Neuronal stem cell (in vitro differentiated cells): ENCODE results near the gene SLC3A2.

ENCODE experiments used
- DNase-seq: peaks from one replicate; pipeline ENCODE4 v3.0.0-alpha.2; 2013; ENCODE audit warnings: low spot score
- H2AFZ ChIP-seq: one replicate; pipeline ENCODE4 v1.6.1; 2013; ENCODE audit warnings: mild to moderate bottlenecking, low read length, inconsistent platforms
- H2AK5ac ChIP-seq: 2 replicates; pipeline ENCODE4 v1.6.1; 2013; ENCODE audit warnings: low read depth, mild to moderate bottlenecking, inconsistent platforms, low read length, moderate library complexity, mixed read lengths
- H2BK120ac ChIP-seq: 2 replicates; pipeline ENCODE4 v1.6.1; 2013; ENCODE audit warnings: low read depth, mild to moderate bottlenecking, inconsistent platforms, low read length, moderate library complexity, mixed read lengths
- H2BK12ac ChIP-seq: one replicate; pipeline ENCODE4 v1.6.1; 2013; ENCODE audit warnings: low read length, inconsistent platforms
- H2BK15ac ChIP-seq: 2 replicates; pipeline ENCODE4 v1.6.1; 2013; ENCODE audit warnings: mild to moderate bottlenecking, low read length, inconsistent platforms, mixed read lengths
- H2BK5ac ChIP-seq: one replicate; pipeline ENCODE4 v1.6.1; 2013; ENCODE audit warnings: inconsistent platforms, mild to moderate bottlenecking, low read length, moderate library complexity
- H3K14ac ChIP-seq: one replicate; pipeline ENCODE4 v1.6.1; 2013; ENCODE audit warnings: low read length, inconsistent platforms
- H3K18ac ChIP-seq: 2 replicates; pipeline ENCODE4 v1.6.1; 2013; ENCODE audit warnings: low read length, inconsistent platforms
- H3K23ac ChIP-seq: 2 replicates; pipeline ENCODE4 v1.6.1; 2013; ENCODE audit warnings: low read depth, mild to moderate bottlenecking, mixed read lengths, low read length, inconsistent platforms; ENCODE audit not compliant: poor library complexity
- H3K27ac ChIP-seq: replicated peaks from 3 replicates; pipeline ENCODE4 v1.5.1; 2013; ENCODE audit warnings: low read length, inconsistent platforms
- H3K27me3 ChIP-seq, 3 experiments: 2 replicates each; pipeline ENCODE4 v1.6.1; 2013; ENCODE audit warnings: low read length in 3 of 3, mild to moderate bottlenecking in 2 of 3, inconsistent platforms in 1 of 3, low read depth in 1 of 3, mixed read lengths in 1 of 3, moderate library complexity in 1 of 3; ENCODE audit not compliant: control insufficient read depth in 3 of 3, insufficient read depth in 3 of 3
- H3K36me3 ChIP-seq, 2 donors: replicated peaks in 1 of 2; 2 replicates each; pipeline ENCODE4 v1.6.1; 2013; ENCODE audit warnings: low read length in 2 of 2; ENCODE audit not compliant: control insufficient read depth in 2 of 2, insufficient read depth in 2 of 2
- H3K4ac ChIP-seq: 2 replicates; pipeline ENCODE4 v1.6.1; 2013; ENCODE audit warnings: inconsistent platforms, mild to moderate bottlenecking, low read length, moderate library complexity
- H3K4me1 ChIP-seq, 2 donors: 1 replicate in 1 of 2; 2 replicates in 1 of 2; pipeline ENCODE4 v1.6.1; 2013; ENCODE audit warnings: low read length in 2 of 2, low read depth in 1 of 2; ENCODE audit not compliant: control insufficient read depth in 2 of 2, insufficient read depth in 1 of 2
- H3K4me2 ChIP-seq: one replicate; pipeline ENCODE4 v1.6.1; 2013; ENCODE audit warnings: mild to moderate bottlenecking, low read length, inconsistent platforms; ENCODE audit not compliant: insufficient read depth, poor library complexity, severe bottlenecking
- H3K4me3 ChIP-seq, 2 donors: 2 replicates each; pipeline ENCODE4 v1.5.1; 2013; ENCODE audit warnings: low read length in 2 of 2, mild to moderate bottlenecking in 2 of 2, inconsistent platforms in 1 of 2, moderate library complexity in 1 of 2
- H3K79me1 ChIP-seq: one replicate; pipeline ENCODE4 v1.6.1; 2013; ENCODE audit warnings: low read depth, mild to moderate bottlenecking, inconsistent platforms, low read length, moderate library complexity
- H3K9ac ChIP-seq: one replicate; pipeline ENCODE4 v1.6.1; 2013; ENCODE audit warnings: mild to moderate bottlenecking, low read depth, low read length, inconsistent platforms; ENCODE audit not compliant: poor library complexity
- H3K9me3 ChIP-seq, 2 donors: replicated peaks in 1 of 2; 2 replicates each; pipeline versions ENCODE3 to v1.6.1; 2013; ENCODE audit warnings: low read length in 2 of 2, mild to moderate bottlenecking in 2 of 2, inconsistent platforms in 1 of 2, low read depth in 1 of 2, mixed read lengths in 1 of 2, moderate library complexity in 1 of 2; ENCODE audit not compliant: control insufficient read depth in 2 of 2, insufficient read depth in 1 of 2
- H4K8ac ChIP-seq: one replicate; pipeline ENCODE4 v1.6.1; 2013; ENCODE audit warnings: low read depth, mild to moderate bottlenecking, inconsistent platforms, low read length, moderate library complexity
- H4K91ac ChIP-seq: one replicate; pipeline ENCODE4 v1.6.1; 2013; ENCODE audit warnings: low read length, low read depth, mild to moderate bottlenecking, inconsistent platforms; ENCODE audit not compliant: poor library complexity
- WGBS, 2 donors: extraction: QIAGEN DNeasy Blood & Tissue Kit; methylation state at CpG; one replicate each; pipeline ENCODE4 v1.1.7; 2013; ENCODE audit warnings: missing lambda C conversion rate in 2 of 2, mixed read lengths in 1 of 2; ENCODE audit not compliant: insufficient read length in 2 of 2, insufficient replicate concordance in 1 of 2; ENCODE audit errors: extremely low coverage in 2 of 2; 5-methylcytosine and 5-hydroxymethylcytosine counted together

The SLC3A2 gene

DNA sequence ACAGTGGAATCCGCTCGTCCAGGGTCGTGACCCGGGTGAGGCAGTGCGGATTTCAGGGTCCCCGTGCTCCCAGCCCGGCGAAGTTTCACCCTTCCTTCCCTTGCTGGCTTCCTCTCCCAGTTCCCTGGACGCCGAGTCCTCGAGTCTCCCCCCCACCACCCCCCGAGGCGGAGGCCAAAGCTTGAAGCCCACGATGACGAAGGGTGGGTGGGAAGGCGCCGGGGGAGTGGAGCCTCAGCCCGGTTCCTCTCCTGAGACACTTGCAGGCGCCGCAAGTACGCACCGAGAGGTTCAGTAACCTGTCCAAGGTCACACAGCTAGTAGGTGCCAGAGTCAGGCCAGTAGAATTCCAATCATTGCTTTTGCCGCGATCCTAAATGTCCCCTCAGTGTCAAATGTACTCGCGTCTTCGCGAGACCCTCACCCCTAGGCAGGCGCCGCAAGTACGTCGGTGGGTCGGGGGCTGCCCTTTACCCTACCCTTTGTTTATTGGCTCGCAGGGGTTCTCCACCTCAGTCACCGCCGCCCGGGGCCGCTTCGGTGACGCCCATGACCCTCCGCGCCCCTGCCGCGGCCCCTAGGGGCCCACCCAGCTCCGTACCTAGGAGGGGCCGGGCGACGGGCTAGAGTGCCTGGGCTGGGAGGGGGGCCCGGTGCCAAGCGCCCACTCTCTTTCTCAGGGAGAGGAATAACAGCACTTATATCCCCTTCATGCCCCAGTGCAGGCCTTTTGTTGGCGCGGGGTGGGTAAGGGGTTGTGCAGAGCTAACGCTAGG is 46.2 kb downstream of the SLC3A2 start:
- no peak for DNase-seq
- H3K27me3 ChIP-seq = peaks cover 24 to 91% (median 61%) of the 10 kb centered on the region in 3 experiments
- no CpG with 5 or more reads among the region's 53 CpGs for WGBS, 2 donors
- no peak overlapping the region for H2BK120ac ChIP-seq
- H3K27ac ChIP-seq = no peak overlapping the region
- H3K4ac ChIP-seq = no peak overlapping the region
- H3K9ac ChIP-seq = peak overlapping the region; percentile 27
- H2BK15ac ChIP-seq = no peak overlapping the region
- no peak overlapping the region for H2AK5ac ChIP-seq
- no peaks in the 10 kb centered on the region for H3K79me1 ChIP-seq
- H2AFZ ChIP-seq = peak overlapping the region; percentile 88
- H4K91ac ChIP-seq = no peak overlapping the region
- H4K8ac ChIP-seq = no peak overlapping the region
- H2BK12ac ChIP-seq = no peak overlapping the region
- peak overlapping the region in 1 of 2 donors; percentile 70 for H3K4me3 ChIP-seq
- H3K4me1 ChIP-seq = peaks cover 0 to 27% of the 10 kb centered on the region in 2 donors
- peak overlapping the region; percentile 77 for H3K18ac ChIP-seq
- H3K9me3 ChIP-seq = peaks cover 2 to 4% of the 10 kb centered on the region in 2 donors
- no peak overlapping the region for H3K14ac ChIP-seq
- H3K4me2 ChIP-seq = peak overlapping the region; percentile 66
- H2BK5ac ChIP-seq = no peak overlapping the region
- H3K36me3 ChIP-seq = no peaks in the 10 kb centered on the region
- H3K23ac ChIP-seq = no peak overlapping the region

DNA sequence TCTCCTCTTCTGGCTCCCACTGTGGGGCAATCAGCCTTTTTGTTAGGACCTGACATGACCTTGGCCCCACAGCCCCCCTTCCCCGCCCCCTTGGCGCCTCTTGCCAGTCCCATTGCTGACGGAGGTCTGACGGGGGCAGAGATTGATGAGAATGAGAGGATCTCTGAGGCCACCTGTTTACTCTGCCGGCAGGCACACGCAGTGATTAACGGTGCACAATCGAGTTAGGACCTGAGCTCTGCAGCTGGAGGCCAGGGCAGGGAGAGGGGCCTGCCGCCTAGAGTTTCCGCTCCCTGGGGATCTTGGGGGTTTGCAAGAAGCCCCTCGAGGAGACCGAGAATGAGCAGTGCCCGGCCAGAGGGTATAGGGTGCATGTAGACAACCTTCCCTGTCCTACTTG is 47.3 kb downstream of the SLC3A2 start:
- no CpG with 5 or more reads among the region's 13 CpGs for WGBS, 2 donors
- Histone ChIP-seq H2BK5ac (no peak overlapping the region), H2AFZ (no peak overlapping the region), H3K18ac (no peak overlapping the region), H4K8ac (no peak overlapping the region), H2BK120ac (no peak overlapping the region), H3K4ac (no peak overlapping the region), H3K27ac (no peak overlapping the region), H3K36me3 (no peaks in the 10 kb centered on the region), H3K79me1 (no peaks in the 10 kb centered on the region), H4K91ac (no peak overlapping the region), H2BK12ac (no peak overlapping the region), H3K9me3 (peaks cover under 1 to 1% of the 10 kb centered on the region in 2 donors), H3K4me2 (no peak overlapping the region), H3K27me3 (peaks cover 24 to 83% (median 54%) of the 10 kb centered on the region in 3 experiments), H3K4me3 (no peak overlapping the region), H3K9ac (no peak overlapping the region), H2BK15ac (no peak overlapping the region), H2AK5ac (no peak overlapping the region), H3K23ac (no peak overlapping the region), H3K4me1 (peaks cover 0 to 23% of the 10 kb centered on the region in 2 donors), H3K14ac (no peak overlapping the region)
- DNase-seq = no peak

DNA sequence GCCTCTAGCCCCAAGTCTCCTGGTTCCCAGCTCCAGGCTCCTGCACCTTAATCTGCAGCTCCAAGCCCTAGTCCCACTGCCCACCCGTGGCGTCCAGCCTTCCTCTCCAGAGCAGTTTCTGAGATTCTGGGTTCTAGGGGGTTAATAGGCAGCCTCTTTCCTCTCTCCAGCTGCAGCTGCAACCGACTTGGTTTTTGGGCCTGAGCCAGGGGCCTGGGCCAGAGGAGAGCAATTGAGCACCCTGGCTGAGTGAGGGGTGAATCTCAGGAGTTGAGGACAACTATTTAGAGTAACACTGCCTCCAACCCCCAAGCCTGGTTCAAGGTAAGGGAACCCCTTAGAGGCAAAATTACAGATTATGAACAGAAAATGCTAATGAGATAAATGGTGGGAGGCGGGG is 49.5 kb downstream of the SLC3A2 start:
- no peak overlapping the region for H3K23ac ChIP-seq
- H3K4me1 ChIP-seq = peaks cover 0 to 18% of the 10 kb centered on the region in 2 donors
- peaks cover 19 to 66% (median 34%) of the 10 kb centered on the region in 3 experiments for H3K27me3 ChIP-seq
- no peak overlapping the region for H3K27ac ChIP-seq
- no peak overlapping the region for H4K91ac ChIP-seq
- H2BK120ac ChIP-seq = no peak overlapping the region
- H2BK5ac ChIP-seq = no peak overlapping the region
- H3K18ac ChIP-seq = no peak overlapping the region
- H3K36me3 ChIP-seq = no peaks in the 10 kb centered on the region
- no CpG with 5 or more reads among the region's 4 CpGs for WGBS, 2 donors
- peaks cover 0 to 1% of the 10 kb centered on the region in 2 donors for H3K9me3 ChIP-seq
- H3K9ac ChIP-seq = no peak overlapping the region
- H2BK15ac ChIP-seq = no peak overlapping the region
- no peak overlapping the region for H3K4me2 ChIP-seq
- no peak overlapping the region for H2AK5ac ChIP-seq
- H2AFZ ChIP-seq = no peak overlapping the region
- H3K14ac ChIP-seq = no peak overlapping the region
- no peak overlapping the region for H3K4ac ChIP-seq
- DNase-seq = no peak
- H3K79me1 ChIP-seq = no peaks in the 10 kb centered on the region
- no peak overlapping the region for H3K4me3 ChIP-seq
- H2BK12ac ChIP-seq = peak overlapping the region; percentile 30
- no peak overlapping the region for H4K8ac ChIP-seq

DNA sequence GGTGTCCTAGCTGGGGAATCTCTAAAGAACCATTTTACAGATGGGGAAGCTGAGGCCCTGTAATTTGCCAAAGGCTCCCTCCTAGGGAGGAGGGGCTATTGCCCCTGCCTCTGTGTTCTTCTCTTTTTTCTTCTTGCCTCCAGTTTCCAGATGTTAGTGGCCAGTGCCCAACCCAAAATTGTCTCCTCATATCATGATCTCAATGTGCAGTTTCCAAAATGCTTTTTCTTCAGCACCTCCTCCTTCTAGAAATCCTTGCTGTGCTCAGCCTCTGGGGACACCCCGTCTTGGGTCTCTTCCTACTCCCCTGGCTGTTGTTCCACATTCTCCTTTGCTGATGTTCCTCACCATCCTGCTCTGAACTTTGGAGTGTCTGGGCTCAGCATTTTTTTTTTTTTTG is 50.0 kb downstream of the SLC3A2 start:
- Histone ChIP-seq H2BK120ac (no peak overlapping the region), H3K4me3 (no peak overlapping the region), H3K9ac (no peak overlapping the region), H3K4me1 (peaks cover 0 to 16% of the 10 kb centered on the region in 2 donors), H3K23ac (no peak overlapping the region), H3K4ac (no peak overlapping the region), H3K36me3 (no peaks in the 10 kb centered on the region), H3K14ac (no peak overlapping the region), H2BK12ac (no peak overlapping the region), H4K91ac (no peak overlapping the region), H2BK15ac (no peak overlapping the region), H3K79me1 (no peaks in the 10 kb centered on the region), H2BK5ac (no peak overlapping the region), H3K27ac (no peak overlapping the region), H3K9me3 (peaks cover 0 to 1% of the 10 kb centered on the region in 2 donors), H4K8ac (no peak overlapping the region), H2AK5ac (no peak overlapping the region), H3K27me3 (peaks cover 16 to 60% (median 29%) of the 10 kb centered on the region in 3 experiments), H3K4me2 (no peak overlapping the region), H2AFZ (no peak overlapping the region), H3K18ac (no peak overlapping the region)
- no peak for DNase-seq
- WGBS, 2 donors = no CpG with 5 or more reads among the region's 1 CpG
